Epithelial cell of proximal tubule (primary cell): ENCODE results near the gene KIF26B. TPM values are rescaled to one million over a fixed set of nuclear protein-coding genes. Genes with fewer than 3 reads are reported as not detected.

ENCODE experiments used
- DNase-seq: peaks from one replicate; pipeline ENCODE4 v3.0.0-alpha.2; 2011; ENCODE audit warnings: low read depth
- H3K4me3 ChIP-seq: 2 replicates; pipeline ENCODE4 v1.5.1; 2011; ENCODE audit warnings: low read depth, mild to moderate bottlenecking, low read length
- total RNA-seq: library from RNA; depleted of rRNA; stranded (reverse); fragments of >200 nt; gene quantifications from 2 replicates; pipeline ENCODE4 v1.2.3, GENCODE V29; 2015
- TF ChIP-seq, protein P1 (sequence below): conservative IDR thresholded peaks from 2 replicates; pipeline ENCODE4 v1.5.1; 2012; ENCODE audit warnings: low read depth, mild to moderate bottlenecking, low read length

The KIF26B gene
- total RNA-seq, 1 donor from 2014 or later = 2.8 TPM

- no peak for DNase-seq
- H3K4me3 ChIP-seq = no peak overlapping the region
- TF ChIP-seq, protein P1, sequence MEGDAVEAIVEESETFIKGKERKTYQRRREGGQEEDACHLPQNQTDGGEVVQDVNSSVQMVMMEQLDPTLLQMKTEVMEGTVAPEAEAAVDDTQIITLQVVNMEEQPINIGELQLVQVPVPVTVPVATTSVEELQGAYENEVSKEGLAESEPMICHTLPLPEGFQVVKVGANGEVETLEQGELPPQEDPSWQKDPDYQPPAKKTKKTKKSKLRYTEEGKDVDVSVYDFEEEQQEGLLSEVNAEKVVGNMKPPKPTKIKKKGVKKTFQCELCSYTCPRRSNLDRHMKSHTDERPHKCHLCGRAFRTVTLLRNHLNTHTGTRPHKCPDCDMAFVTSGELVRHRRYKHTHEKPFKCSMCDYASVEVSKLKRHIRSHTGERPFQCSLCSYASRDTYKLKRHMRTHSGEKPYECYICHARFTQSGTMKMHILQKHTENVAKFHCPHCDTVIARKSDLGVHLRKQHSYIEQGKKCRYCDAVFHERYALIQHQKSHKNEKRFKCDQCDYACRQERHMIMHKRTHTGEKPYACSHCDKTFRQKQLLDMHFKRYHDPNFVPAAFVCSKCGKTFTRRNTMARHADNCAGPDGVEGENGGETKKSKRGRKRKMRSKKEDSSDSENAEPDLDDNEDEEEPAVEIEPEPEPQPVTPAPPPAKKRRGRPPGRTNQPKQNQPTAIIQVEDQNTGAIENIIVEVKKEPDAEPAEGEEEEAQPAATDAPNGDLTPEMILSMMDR = no peak
Measured at GRCh38 chr1:245605480-245606156, 450.8 kb downstream of the KIF26B start.

GRCh38 chr1:245606157-245606725 is 451.5 kb downstream of the KIF26B start:
- H3K4me3 ChIP-seq = no peak overlapping the region
- TF ChIP-seq, protein P1 = no peak

DNA sequence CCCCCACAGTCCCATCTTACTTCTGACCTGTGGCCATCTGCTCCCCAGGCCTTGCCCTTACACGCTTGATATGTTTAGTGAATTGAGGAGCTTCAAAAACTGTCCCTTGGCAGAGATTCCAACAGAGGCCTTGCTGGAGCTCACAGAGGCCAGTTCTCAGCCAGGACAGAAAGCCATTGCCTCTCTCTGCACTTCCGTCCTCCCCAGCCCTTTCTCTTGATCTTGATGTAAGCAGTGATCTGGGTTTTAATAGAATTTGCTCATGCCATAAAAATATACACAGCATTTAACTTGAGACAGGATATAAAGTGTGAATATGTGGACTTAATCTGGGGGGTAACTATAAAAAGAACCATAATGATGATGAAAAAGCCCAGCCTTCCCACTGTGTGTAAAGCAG is 453.5 kb downstream of the KIF26B start:
- H3K4me3 ChIP-seq = no peak overlapping the region
- no peak for DNase-seq
- TF ChIP-seq, protein P1 = no peak

More at GRCh38 chr1:245606157-245606725, 451.5 kb downstream of the KIF26B start:
- DNase-seq = no peak

DNA sequence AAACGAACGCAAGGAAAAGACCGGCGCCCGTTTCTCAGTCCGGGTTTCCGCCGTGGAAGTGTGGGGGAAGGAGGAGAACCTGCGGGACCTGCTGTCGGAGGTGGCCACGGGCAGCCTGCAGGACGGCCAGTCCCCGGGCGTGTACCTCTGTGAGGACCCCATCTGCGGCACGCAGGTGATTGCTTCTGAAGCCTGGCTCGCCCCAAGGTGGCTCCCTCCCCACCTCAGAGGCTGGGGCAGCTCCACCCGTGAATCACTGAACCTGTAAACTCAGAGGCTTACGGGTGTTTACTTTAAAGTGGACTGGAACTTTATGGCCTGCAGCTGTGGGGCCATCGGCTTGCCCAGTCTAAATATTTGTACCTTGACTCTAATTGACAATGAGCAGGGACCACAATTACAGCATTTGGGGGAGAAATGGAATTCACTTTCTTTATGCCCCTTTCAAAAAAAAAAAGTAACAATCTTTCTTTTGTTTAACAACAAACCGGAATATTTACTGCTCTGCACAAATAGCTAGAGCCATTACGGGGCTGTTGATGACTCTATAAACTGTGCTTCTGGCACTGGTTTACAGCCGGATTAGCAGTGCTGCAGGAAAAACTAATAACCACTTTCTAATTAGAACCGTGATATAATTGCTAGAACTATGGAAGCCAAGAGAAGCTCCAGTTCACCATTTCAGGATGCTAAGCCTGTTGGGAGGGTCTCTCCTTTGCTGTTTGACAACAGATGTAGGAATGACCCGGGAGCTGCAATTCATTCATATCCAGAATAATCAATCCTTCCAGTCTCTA is 454.8 kb downstream of the KIF26B start:
- no peak for DNase-seq
- H3K4me3 ChIP-seq = no peak overlapping the region
- TF ChIP-seq, protein P1 = no peak

DNA sequence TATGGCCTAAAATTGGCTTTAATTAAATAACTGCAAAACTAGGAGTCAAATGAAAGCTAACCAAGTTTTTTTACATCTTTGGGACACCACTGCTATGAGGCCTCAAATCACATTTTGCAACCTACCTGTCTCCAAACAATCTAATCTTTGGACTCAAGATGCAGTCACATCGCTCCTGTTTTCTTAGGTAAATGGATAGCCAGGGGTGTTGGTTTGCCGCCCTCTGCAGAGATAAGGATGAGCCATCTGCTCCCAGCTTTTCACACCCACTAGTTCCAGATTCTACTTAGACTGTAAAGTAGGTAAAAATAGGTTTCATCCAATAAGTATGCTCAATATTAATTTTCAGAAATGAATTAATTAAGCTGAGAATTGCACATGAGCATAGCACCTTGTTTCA is 456.5 kb downstream of the KIF26B start:
- TF ChIP-seq, protein P1 = no peak
- H3K4me3 ChIP-seq = no peak overlapping the region
- no peak for DNase-seq

DNA sequence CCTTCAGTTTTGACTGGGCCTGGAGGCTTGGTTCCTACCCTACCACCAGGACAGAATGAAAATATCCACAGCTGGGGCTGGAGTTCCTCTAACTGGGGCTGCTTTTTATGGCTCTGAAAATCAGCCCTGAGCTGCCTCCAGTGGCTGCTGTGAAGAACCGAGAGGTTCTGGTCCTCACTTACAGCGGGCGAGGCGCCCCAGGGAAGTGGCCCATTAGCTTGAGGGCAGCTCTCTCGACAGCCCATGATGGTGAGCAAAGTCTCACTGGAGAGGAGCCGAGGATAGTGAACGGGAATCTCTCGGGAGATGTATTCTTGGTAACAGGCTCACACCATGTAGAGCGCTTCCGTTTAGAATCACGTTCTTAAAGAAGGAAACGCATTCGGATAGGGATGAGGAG is 459.7 kb downstream of the KIF26B start:
- TF ChIP-seq, protein P1 = no peak
- H3K4me3 ChIP-seq = no peak overlapping the region
- DNase-seq = no peak
